ENCODE results near the gene GRM4. TPM values are rescaled to one million over a fixed set of nuclear protein-coding genes. Genes with fewer than 3 reads are reported as not detected.
A peak's percentile ranks its signal among the peaks of the same experiment; 100 is the strongest.

The GRM4 gene
- total RNA-seq, 1 experiment from 2014 or later: 5.6 TPM

GRCh38 chr6:34074064-34074742 is 71.7 kb downstream of the GRM4 start:
- TF ChIP-seq, protein P1, sequence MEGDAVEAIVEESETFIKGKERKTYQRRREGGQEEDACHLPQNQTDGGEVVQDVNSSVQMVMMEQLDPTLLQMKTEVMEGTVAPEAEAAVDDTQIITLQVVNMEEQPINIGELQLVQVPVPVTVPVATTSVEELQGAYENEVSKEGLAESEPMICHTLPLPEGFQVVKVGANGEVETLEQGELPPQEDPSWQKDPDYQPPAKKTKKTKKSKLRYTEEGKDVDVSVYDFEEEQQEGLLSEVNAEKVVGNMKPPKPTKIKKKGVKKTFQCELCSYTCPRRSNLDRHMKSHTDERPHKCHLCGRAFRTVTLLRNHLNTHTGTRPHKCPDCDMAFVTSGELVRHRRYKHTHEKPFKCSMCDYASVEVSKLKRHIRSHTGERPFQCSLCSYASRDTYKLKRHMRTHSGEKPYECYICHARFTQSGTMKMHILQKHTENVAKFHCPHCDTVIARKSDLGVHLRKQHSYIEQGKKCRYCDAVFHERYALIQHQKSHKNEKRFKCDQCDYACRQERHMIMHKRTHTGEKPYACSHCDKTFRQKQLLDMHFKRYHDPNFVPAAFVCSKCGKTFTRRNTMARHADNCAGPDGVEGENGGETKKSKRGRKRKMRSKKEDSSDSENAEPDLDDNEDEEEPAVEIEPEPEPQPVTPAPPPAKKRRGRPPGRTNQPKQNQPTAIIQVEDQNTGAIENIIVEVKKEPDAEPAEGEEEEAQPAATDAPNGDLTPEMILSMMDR (conservative IDR thresholded peaks at IDR 0.05): peak; percentile 59
- Histone ChIP-seq H3K79me1 (ENCODE audit: insufficient read depth, low read depth, low read length, poor library complexity, severe bottlenecking) (no peaks in the 10 kb centered on the region), H3K79me2 (ENCODE audit: insufficient read depth, low read length) (no peaks in the 10 kb centered on the region), H2BK15ac (ENCODE audit: low read depth, low read length) (no peak overlapping the region), H2BK120ac (ENCODE audit: low read depth, low read length, poor library complexity, severe bottlenecking) (no peak overlapping the region), H4K91ac (ENCODE audit: insufficient read length, low read depth, low read length) (no peak overlapping the region), H3K9me3 (ENCODE audit: control insufficient read depth, low read depth, low read length) (no peaks in the 10 kb centered on the region), H3K27ac (ENCODE audit: insufficient read length, low read depth, low read length) (no peak overlapping the region), H3K4me2 (ENCODE audit: insufficient read depth, insufficient read length, low read length) (no peak overlapping the region), H2BK12ac (ENCODE audit: insufficient read length, low read depth, low read length) (no peak overlapping the region), H4K20me1 (ENCODE audit: control insufficient read depth, insufficient read depth, insufficient read length) (no peaks in the 10 kb centered on the region), H3K4ac (ENCODE audit: low read depth, low read length) (no peak overlapping the region), H3K9ac (ENCODE audit: extremely low read depth, insufficient read length, low read length) (no peak overlapping the region), H4K8ac (replicated peaks; ENCODE audit: insufficient read length, low read depth, low read length) (no peak overlapping the region), H3K23ac (ENCODE audit: insufficient read length, low read depth, low read length) (no peak overlapping the region), H3T11ph (ENCODE audit: low read length) (no peak overlapping the region), H4K5ac (ENCODE audit: insufficient read length, low read depth, low read length) (no peak overlapping the region), H3K4me1 (ENCODE audit: insufficient read depth, low read length) (no peaks in the 10 kb centered on the region; the same call in 1 of the 2 replicates), H2BK5ac (ENCODE audit: insufficient read length, low read length) (no peak overlapping the region), H3K27me3 (ENCODE audit: insufficient read depth, low read length) (no peaks in the 10 kb centered on the region), H3K56ac (ENCODE audit: insufficient read length, low read depth, low read length) (no peak overlapping the region), H2AFZ (ENCODE audit: low read length) (no peak overlapping the region), H3K18ac (ENCODE audit: insufficient read length, low read depth, low read length) (no peak overlapping the region), H2AK5ac (ENCODE audit: insufficient read length, low read length) (no peak overlapping the region), H2BK20ac (ENCODE audit: low read depth, low read length, poor library complexity, severe bottlenecking) (no peak overlapping the region), H3K23me2 (ENCODE audit: insufficient read length, low read depth, low read length, poor library complexity, severe bottlenecking) (no peaks in the 10 kb centered on the region), H3K14ac (ENCODE audit: insufficient read depth, low read length) (no peak overlapping the region)
- no peak overlapping the region for H3K4me3 Mint-ChIP-seq
- no peaks in the 10 kb centered on the region for H3K9me3 Mint-ChIP-seq
- H3K4me1 Mint-ChIP-seq: peaks cover 10 to 17% of the 10 kb centered on the region in 2 experiments
- peak; percentile 71 for DNase-seq
- H3K36me3 Mint-ChIP-seq (ENCODE audit: insufficient read depth in 1 of 3, low read depth in 3 of 3): no peaks in the 10 kb centered on the region
- no peaks in the 10 kb centered on the region; the same call in 1 of the 2 replicates for H3K27me3 Mint-ChIP-seq (ENCODE audit: low read depth)
- no peak overlapping the region for H3K27ac Mint-ChIP-seq
- no CpG with 5 or more reads among the region's 22 CpGs for WGBS (ENCODE audit: extremely low coverage, insufficient read length, low lambda C conversion rate)

All from H9 (cell line).